Measurements from ENCODE around the gene ADRA2B.

DNA sequence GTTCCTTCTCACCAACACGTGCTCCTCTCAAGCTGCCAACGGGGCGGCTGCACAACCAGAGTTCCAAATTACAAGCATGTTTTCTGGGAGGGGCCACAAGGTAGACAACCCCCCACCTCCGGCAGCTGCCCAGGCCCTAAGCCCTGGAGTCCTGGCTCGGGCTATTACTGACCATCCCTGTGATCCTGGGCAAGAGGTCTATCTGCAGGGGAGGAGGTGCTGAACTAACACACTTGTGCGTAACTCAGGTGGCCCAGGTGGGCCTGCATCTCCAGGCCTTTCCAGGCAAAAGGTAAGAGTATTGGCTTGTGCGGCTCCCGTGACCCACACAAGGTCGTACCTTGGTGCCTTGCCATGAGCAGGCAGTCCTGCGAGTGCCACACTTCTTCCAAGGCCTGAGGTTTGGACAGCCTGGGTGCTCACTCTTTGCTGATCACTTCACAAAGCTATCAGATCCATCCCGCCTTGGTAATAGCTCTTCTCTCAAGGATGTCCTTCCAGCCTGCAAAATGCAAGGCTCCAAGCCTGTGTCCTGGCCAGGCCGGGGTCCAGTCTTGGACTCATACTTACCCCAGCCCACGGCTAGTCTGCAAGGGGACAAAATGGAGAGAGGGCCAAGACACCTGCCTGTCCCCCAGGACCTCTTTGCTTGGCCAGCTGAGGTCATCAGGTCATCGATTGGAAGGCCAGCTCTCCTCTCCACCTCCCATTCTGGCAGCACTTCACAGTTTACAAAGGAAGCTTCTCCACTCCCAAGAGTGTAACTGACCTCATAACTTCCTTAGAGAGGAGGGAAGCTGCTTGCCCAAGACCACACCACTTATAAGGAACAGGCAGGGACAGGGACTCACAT lies 33.9 kb downstream of the ADRA2B start:
- TF ChIP-seq TAF1 (IDR thresholded peaks at IDR 0.05; ENCODE audit: borderline replicate concordance, insufficient read depth, low read length): no peak
- no peak for TF ChIP-seq POLR2AphosphoS5 (IDR thresholded peaks at IDR 0.05; ENCODE audit: low read depth, low read length)
- TF ChIP-seq SIN3A (IDR thresholded peaks at IDR 0.05; ENCODE audit: borderline replicate concordance, insufficient read depth, low read length): no peak
- TF ChIP-seq, protein P1, sequence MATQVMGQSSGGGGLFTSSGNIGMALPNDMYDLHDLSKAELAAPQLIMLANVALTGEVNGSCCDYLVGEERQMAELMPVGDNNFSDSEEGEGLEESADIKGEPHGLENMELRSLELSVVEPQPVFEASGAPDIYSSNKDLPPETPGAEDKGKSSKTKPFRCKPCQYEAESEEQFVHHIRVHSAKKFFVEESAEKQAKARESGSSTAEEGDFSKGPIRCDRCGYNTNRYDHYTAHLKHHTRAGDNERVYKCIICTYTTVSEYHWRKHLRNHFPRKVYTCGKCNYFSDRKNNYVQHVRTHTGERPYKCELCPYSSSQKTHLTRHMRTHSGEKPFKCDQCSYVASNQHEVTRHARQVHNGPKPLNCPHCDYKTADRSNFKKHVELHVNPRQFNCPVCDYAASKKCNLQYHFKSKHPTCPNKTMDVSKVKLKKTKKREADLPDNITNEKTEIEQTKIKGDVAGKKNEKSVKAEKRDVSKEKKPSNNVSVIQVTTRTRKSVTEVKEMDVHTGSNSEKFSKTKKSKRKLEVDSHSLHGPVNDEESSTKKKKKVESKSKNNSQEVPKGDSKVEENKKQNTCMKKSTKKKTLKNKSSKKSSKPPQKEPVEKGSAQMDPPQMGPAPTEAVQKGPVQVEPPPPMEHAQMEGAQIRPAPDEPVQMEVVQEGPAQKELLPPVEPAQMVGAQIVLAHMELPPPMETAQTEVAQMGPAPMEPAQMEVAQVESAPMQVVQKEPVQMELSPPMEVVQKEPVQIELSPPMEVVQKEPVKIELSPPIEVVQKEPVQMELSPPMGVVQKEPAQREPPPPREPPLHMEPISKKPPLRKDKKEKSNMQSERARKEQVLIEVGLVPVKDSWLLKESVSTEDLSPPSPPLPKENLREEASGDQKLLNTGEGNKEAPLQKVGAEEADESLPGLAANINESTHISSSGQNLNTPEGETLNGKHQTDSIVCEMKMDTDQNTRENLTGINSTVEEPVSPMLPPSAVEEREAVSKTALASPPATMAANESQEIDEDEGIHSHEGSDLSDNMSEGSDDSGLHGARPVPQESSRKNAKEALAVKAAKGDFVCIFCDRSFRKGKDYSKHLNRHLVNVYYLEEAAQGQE (IDR thresholded peaks at IDR 0.05; ENCODE audit: insufficient read depth in 1 of 2, low read depth in 2 of 2, low read length in 2 of 2): no peak

Data from PFSK-1 (cell line).